Activated naive CD8-positive, alpha-beta T cell treated with anti-CD3 and anti-CD28 coated beads, Interleukin-2, amount 50 U/mL, for 24 hours (primary cell): ENCODE results near the gene ASPG.

Source experiments
- ATAC-seq: fragments of 150-1000 bp; cut with Tn5 transposase; one replicate; pipeline ENCODE4 v1.10.0; 2021
- DNase-seq: peaks from one replicate; pipeline ENCODE4 v3.0.0; 2021
- H3K27ac Mint-ChIP-seq: one replicate; pipeline ENCODE4 v1.8.0; 2021; ENCODE audit warnings: mild to moderate bottlenecking, mixed read lengths
- H3K27me3 Mint-ChIP-seq: one replicate; pipeline ENCODE4 v1.8.0; 2021; ENCODE audit warnings: mixed read lengths
- H3K36me3 Mint-ChIP-seq: one replicate; pipeline ENCODE4 v1.8.0; 2021; ENCODE audit warnings: low read depth, mixed read lengths
- H3K4me1 Mint-ChIP-seq: one replicate; pipeline ENCODE4 v1.8.0; 2021; ENCODE audit warnings: mixed read lengths
- H3K4me3 Mint-ChIP-seq: one replicate; pipeline ENCODE4 v1.8.0; 2021; ENCODE audit warnings: mild to moderate bottlenecking, moderate library complexity, mixed read lengths
- H3K9me3 Mint-ChIP-seq: one replicate; pipeline ENCODE4 v1.8.0; 2021; ENCODE audit warnings: mixed read lengths

Gene ASPG

GRCh38 chr14:104144911-104145825, 59.7 kb downstream of the ASPG start:
- Mint-ChIP-seq H3K36me3 (no peaks in the 10 kb centered on the region), H3K27ac (no peak overlapping the region), H3K4me1 (no peaks in the 10 kb centered on the region), H3K4me3 (no peak overlapping the region), H3K9me3 (no peaks in the 10 kb centered on the region), H3K27me3 (peaks cover 2% of the 10 kb centered on the region)
- DNase-seq (no peak), ATAC-seq (no peak)

GRCh38 chr14:104145826-104146601, 60.5 kb downstream of the ASPG start:
- ATAC-seq (no peak), DNase-seq (no peak)
- no peak overlapping the region for H3K27ac Mint-ChIP-seq
- no peaks in the 10 kb centered on the region for H3K36me3 Mint-ChIP-seq
- H3K4me3 Mint-ChIP-seq: no peak overlapping the region
- H3K27me3 Mint-ChIP-seq: peaks cover 2% of the 10 kb centered on the region
- H3K4me1 Mint-ChIP-seq: peaks cover under 1% of the 10 kb centered on the region
- no peaks in the 10 kb centered on the region for H3K9me3 Mint-ChIP-seq

- Mint-ChIP-seq H3K9me3 (no peaks in the 10 kb centered on the region), H3K4me3 (no peak overlapping the region), H3K27me3 (peaks cover 2% of the 10 kb centered on the region), H3K4me1 (peaks cover 1% of the 10 kb centered on the region), H3K36me3 (no peaks in the 10 kb centered on the region), H3K27ac (no peak overlapping the region)
- DNase-seq: no peak
- no peak for ATAC-seq
Measured at GRCh38 chr14:104146651-104147345, 61.3 kb downstream of the ASPG start.

- Mint-ChIP-seq H3K27ac (no peak overlapping the region), H3K4me3 (no peak overlapping the region)
- DNase-seq: no peak
Measured at GRCh38 chr14:104147346-104148125, 62.0 kb downstream of the ASPG start.

GRCh38 chr14:104148433-104149277, 63.2 kb downstream of the ASPG start:
- no peaks in the 10 kb centered on the region for H3K9me3 Mint-ChIP-seq
- H3K36me3 Mint-ChIP-seq: no peaks in the 10 kb centered on the region
- no peak for ATAC-seq
- DNase-seq: no peak
- peaks cover 1% of the 10 kb centered on the region for H3K4me1 Mint-ChIP-seq
- no peak overlapping the region for H3K27ac Mint-ChIP-seq
- peaks cover 2% of the 10 kb centered on the region for H3K27me3 Mint-ChIP-seq
- H3K4me3 Mint-ChIP-seq: no peak overlapping the region

More at GRCh38 chr14:104147346-104148125, 62.0 kb downstream of the ASPG start:
- Mint-ChIP-seq H3K9me3 (no peaks in the 10 kb centered on the region), H3K4me1 (peaks cover 1% of the 10 kb centered on the region), H3K36me3 (no peaks in the 10 kb centered on the region), H3K27me3 (peaks cover 2% of the 10 kb centered on the region)
- no peak for ATAC-seq

- Mint-ChIP-seq H3K9me3 (no peaks in the 10 kb centered on the region), H3K4me3 (no peak overlapping the region), H3K27ac (no peak overlapping the region), H3K4me1 (peaks cover 1% of the 10 kb centered on the region), H3K36me3 (no peaks in the 10 kb centered on the region), H3K27me3 (peaks cover 2% of the 10 kb centered on the region)
- DNase-seq (no peak), ATAC-seq (no peak)
Measured at GRCh38 chr14:104149278-104149595, 63.7 kb downstream of the ASPG start.

- H3K9me3 Mint-ChIP-seq: no peaks in the 10 kb centered on the region
- no peaks in the 10 kb centered on the region for H3K36me3 Mint-ChIP-seq
- DNase-seq: peak; percentile 43
- H3K4me1 Mint-ChIP-seq: peaks cover 1% of the 10 kb centered on the region
- peaks cover 2% of the 10 kb centered on the region for H3K27me3 Mint-ChIP-seq
- no peak overlapping the region for H3K4me3 Mint-ChIP-seq
- no peak overlapping the region for H3K27ac Mint-ChIP-seq
- ATAC-seq: peak; percentile 88
Measured at GRCh38 chr14:104149617-104150135, 64.2 kb downstream of the ASPG start.

GRCh38 chr14:104150136-104151025, 64.9 kb downstream of the ASPG start:
- Mint-ChIP-seq H3K27ac (no peak overlapping the region), H3K27me3 (peaks cover 2% of the 10 kb centered on the region), H3K36me3 (no peaks in the 10 kb centered on the region), H3K4me1 (peaks cover 1% of the 10 kb centered on the region), H3K4me3 (no peak overlapping the region), H3K9me3 (no peaks in the 10 kb centered on the region)
- ATAC-seq: no peak
- no peak for DNase-seq

- Mint-ChIP-seq H3K27me3 (no peaks in the 10 kb centered on the region), H3K27ac (no peak overlapping the region), H3K9me3 (no peaks in the 10 kb centered on the region), H3K4me3 (no peak overlapping the region), H3K4me1 (peaks cover 1% of the 10 kb centered on the region), H3K36me3 (no peaks in the 10 kb centered on the region)
- ATAC-seq: no peak
- DNase-seq: no peak
Measured at GRCh38 chr14:104151026-104151381, 65.5 kb downstream of the ASPG start.

GRCh38 chr14:104151566-104152245, 66.2 kb downstream of the ASPG start:
- Mint-ChIP-seq H3K4me1 (peaks cover 1% of the 10 kb centered on the region), H3K27me3 (no peaks in the 10 kb centered on the region), H3K4me3 (no peak overlapping the region), H3K27ac (no peak overlapping the region), H3K36me3 (no peaks in the 10 kb centered on the region), H3K9me3 (no peaks in the 10 kb centered on the region)
- ATAC-seq: no peak
- no peak for DNase-seq

GRCh38 chr14:104152246-104152575, 66.7 kb downstream of the ASPG start:
- Mint-ChIP-seq H3K36me3 (no peaks in the 10 kb centered on the region), H3K4me1 (peaks cover 1% of the 10 kb centered on the region), H3K27me3 (no peaks in the 10 kb centered on the region), H3K4me3 (no peak overlapping the region), H3K27ac (no peak overlapping the region), H3K9me3 (no peaks in the 10 kb centered on the region)
- no peak for ATAC-seq
- no peak for DNase-seq

- H3K36me3 Mint-ChIP-seq: no peaks in the 10 kb centered on the region
- no peak overlapping the region for H3K27ac Mint-ChIP-seq
Measured at GRCh38 chr14:104152686-104153393, 67.3 kb downstream of the ASPG start.

More at GRCh38 chr14:104152686-104153393, 67.3 kb downstream of the ASPG start:
- no peaks in the 10 kb centered on the region for H3K9me3 Mint-ChIP-seq
- H3K4me1 Mint-ChIP-seq: peaks cover 1% of the 10 kb centered on the region
- no peak for DNase-seq
- ATAC-seq: no peak
- no peaks in the 10 kb centered on the region for H3K27me3 Mint-ChIP-seq
- no peak overlapping the region for H3K4me3 Mint-ChIP-seq
